Mucosa of rectum (tissue), 2 donors: ENCODE data around the gene FGF4.

Experiments used
- H3K27ac ChIP-seq, 2 donors: one replicate each; pipeline ENCODE4 v1.7.0; 2013; ENCODE audit warnings: inconsistent platforms in 2 of 2, low read depth in 2 of 2, low read length in 2 of 2
- H3K27me3 ChIP-seq, 2 donors: one replicate each; pipeline ENCODE4 v1.7.0; 2013; ENCODE audit warnings: low read length in 2 of 2; ENCODE audit not compliant: control insufficient read depth in 2 of 2, insufficient read depth in 2 of 2
- H3K36me3 ChIP-seq, 2 donors: one replicate each; pipeline ENCODE4 v1.7.0; 2013; ENCODE audit warnings: low read length in 2 of 2; ENCODE audit not compliant: control insufficient read depth in 2 of 2, insufficient read depth in 2 of 2
- H3K4me1 ChIP-seq, 2 donors: one replicate each; pipeline ENCODE4 v1.7.0; 2013; ENCODE audit warnings: low read length in 2 of 2, mild to moderate bottlenecking in 1 of 2; ENCODE audit not compliant: control insufficient read depth in 2 of 2, insufficient read depth in 2 of 2
- H3K4me3 ChIP-seq, 2 donors: one replicate each; pipeline ENCODE4 v1.7.0; 2013; ENCODE audit warnings: low read length in 2 of 2
- H3K9ac ChIP-seq, 2 donors: one replicate each; pipeline ENCODE4 v1.7.0; 2013; ENCODE audit warnings: low read length in 2 of 2, low read depth in 1 of 2, mild to moderate bottlenecking in 1 of 2
- H3K9me3 ChIP-seq, 2 donors: one replicate each; pipeline ENCODE4 v1.7.0; 2013; ENCODE audit warnings: low read length in 2 of 2; ENCODE audit not compliant: control insufficient read depth in 2 of 2
- donor health status: healthy.
- donor health status: Normal muscosa, but diverticular disease.

Gene FGF4

GRCh38 chr11:69730500-69730899 lies 44.6 kb downstream of the FGF4 start:
- H3K9ac ChIP-seq: no peak overlapping the region
- peaks cover 7 to 8% of the 10 kb centered on the region in 2 donors for H3K27me3 ChIP-seq
- no peaks in the 10 kb centered on the region for H3K36me3 ChIP-seq
- H3K27ac ChIP-seq: no peak overlapping the region
- H3K4me3 ChIP-seq: no peak overlapping the region
- no peaks in the 10 kb centered on the region for H3K4me1 ChIP-seq
- H3K9me3 ChIP-seq: no peaks in the 10 kb centered on the region

DNA sequence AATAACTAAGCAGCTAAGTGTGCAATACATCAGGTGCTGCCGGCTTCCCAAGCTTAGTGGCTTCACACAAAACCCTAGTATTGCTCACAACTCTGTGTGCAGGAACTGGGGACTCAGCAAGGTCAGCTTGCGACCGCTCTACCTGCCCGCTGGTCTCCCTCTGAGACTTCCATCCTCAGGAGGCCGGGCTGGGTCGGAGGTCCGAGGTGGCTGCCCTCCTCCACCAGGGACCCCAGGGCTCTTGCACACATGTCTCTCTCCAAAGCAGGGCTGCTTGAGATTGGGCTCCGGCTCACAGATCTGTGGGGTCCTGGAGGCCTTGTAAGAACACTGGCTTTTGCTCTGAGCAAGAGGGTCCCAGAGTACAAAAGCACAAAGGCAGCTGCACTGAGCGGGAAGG lies 45.9 kb downstream of the FGF4 start:
- Histone ChIP-seq H3K36me3 (no peaks in the 10 kb centered on the region), H3K9ac (no peak overlapping the region), H3K4me1 (no peaks in the 10 kb centered on the region), H3K4me3 (no peak overlapping the region), H3K27me3 (peaks cover 7 to 8% of the 10 kb centered on the region in 2 donors), H3K27ac (no peak overlapping the region), H3K9me3 (no peaks in the 10 kb centered on the region)

DNA sequence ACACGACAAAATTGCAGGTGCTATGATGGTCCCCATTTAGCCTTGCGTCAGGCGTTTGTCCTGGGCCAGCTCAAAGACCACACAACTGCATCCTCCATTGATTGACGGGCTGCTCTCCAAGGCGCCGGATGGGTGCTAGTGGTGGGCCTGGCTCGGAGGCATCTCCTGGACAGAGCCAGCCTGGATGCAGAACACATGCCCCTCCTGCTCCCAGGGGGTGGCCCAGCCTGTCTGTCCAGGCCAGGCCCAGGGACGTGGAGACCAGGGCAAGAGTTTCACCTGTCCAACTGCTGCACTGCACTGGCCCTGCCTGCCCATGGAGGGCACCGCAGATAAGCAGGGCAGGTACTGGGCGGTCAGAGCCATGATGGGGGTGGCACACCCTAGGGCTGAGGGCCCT lies 47.9 kb downstream of the FGF4 start:
- Histone ChIP-seq H3K4me3 (no peak overlapping the region), H3K4me1 (no peaks in the 10 kb centered on the region), H3K36me3 (no peaks in the 10 kb centered on the region), H3K9me3 (no peaks in the 10 kb centered on the region), H3K9ac (no peak overlapping the region), H3K27me3 (peaks cover 9% of the 10 kb centered on the region in 2 donors), H3K27ac (no peak overlapping the region)

GRCh38 chr11:69726481-69726880 lies 48.7 kb downstream of the FGF4 start:
- no peak overlapping the region for H3K9ac ChIP-seq
- no peaks in the 10 kb centered on the region for H3K36me3 ChIP-seq
- peaks cover 12% of the 10 kb centered on the region in 2 donors for H3K27me3 ChIP-seq
- no peak overlapping the region for H3K27ac ChIP-seq
- peaks cover 0 to 2% of the 10 kb centered on the region in 2 donors for H3K4me1 ChIP-seq
- no peaks in the 10 kb centered on the region for H3K9me3 ChIP-seq
- H3K4me3 ChIP-seq: no peak overlapping the region

- Histone ChIP-seq H3K9ac (no peak overlapping the region), H3K4me1 (peaks cover 0 to 4% of the 10 kb centered on the region in 2 donors), H3K4me3 (no peak overlapping the region), H3K36me3 (no peaks in the 10 kb centered on the region), H3K27me3 (peaks cover 12% of the 10 kb centered on the region in 2 donors), H3K27ac (no peak overlapping the region), H3K9me3 (no peaks in the 10 kb centered on the region)
Measured at GRCh38 chr11:69726019-69726418, 49.1 kb downstream of the FGF4 start.

DNA sequence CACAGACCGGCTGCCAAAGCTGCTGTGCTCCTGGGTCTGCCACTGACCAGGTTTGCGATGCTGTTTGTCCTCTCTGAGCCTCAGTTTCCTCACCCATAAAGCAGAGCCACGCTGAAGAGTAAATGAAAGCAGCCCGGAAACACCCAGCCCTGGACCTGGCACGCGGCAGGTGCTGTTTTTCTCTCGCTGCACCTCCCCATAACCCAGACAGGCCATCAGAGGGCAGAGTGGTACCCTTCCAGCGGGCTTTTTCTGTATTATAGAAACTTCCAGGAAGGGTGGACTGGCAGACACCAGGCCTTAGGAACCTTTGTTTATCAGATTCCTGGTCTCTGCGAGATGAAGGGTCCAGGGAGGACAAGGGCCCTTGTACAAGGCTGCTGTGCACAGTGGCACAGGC lies 53.4 kb downstream of the FGF4 start:
- H3K27ac ChIP-seq: no peak overlapping the region
- peaks cover 11 to 28% of the 10 kb centered on the region in 2 donors for H3K27me3 ChIP-seq
- H3K4me3 ChIP-seq: no peak overlapping the region
- peaks cover 0 to 4% of the 10 kb centered on the region in 2 donors for H3K4me1 ChIP-seq
- no peaks in the 10 kb centered on the region for H3K9me3 ChIP-seq
- H3K36me3 ChIP-seq: no peaks in the 10 kb centered on the region
- no peak overlapping the region for H3K9ac ChIP-seq

DNA sequence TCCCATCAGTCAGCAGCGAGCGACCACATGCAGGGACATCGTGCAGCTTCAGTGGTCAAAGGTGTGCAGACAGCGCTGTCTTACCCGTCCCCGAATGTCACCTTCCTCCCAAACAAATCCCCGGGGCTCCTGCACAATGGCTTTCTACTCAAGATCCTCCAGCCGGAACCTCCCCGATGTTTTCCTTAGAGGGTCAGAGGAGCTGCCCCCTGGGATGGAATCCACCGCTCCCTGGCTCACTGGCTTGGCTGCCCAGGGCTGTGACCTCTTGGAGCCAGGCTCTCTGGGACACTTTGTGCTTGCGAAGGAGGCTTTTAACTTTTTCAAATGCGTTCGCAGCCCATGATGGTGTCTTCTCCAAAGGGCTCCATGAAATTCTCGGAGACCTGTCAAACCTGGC lies 54.0 kb downstream of the FGF4 start:
- no peak overlapping the region for H3K9ac ChIP-seq
- H3K27ac ChIP-seq: no peak overlapping the region
- H3K4me3 ChIP-seq: no peak overlapping the region
- H3K9me3 ChIP-seq: no peaks in the 10 kb centered on the region
- peaks cover 8 to 28% of the 10 kb centered on the region in 2 donors for H3K27me3 ChIP-seq
- H3K4me1 ChIP-seq: peaks cover 0 to 4% of the 10 kb centered on the region in 2 donors
- H3K36me3 ChIP-seq: no peaks in the 10 kb centered on the region
